ENCODE results near the gene B9D1.

B9D1 gene

GRCh38 chr17:19362277-19363113, at the start of gene B9D1:
Gene B9D1, minus strand, starts transcription at chr17:19362723. Its CDS starts 154 bp downstream, at chr17:19362569.
- peak within 1 kb of the TSS; percentile 74 for H3K4me3 Mint-ChIP-seq
- H3K27me3 Mint-ChIP-seq = peaks cover 22% of the 10 kb centered on the region
- peaks cover 10% of the 10 kb centered on the region for H3K36me3 Mint-ChIP-seq (ENCODE audit: insufficient read depth)
- H3K9me3 Mint-ChIP-seq = no peaks in the 10 kb centered on the region
- H3K4me1 Mint-ChIP-seq = peaks cover 10% of the 10 kb centered on the region
- DNase-seq (ENCODE audit: low spot score in 2 of 2) (peak; percentile 90 to 91), ATAC-seq (replicated peaks; ENCODE audit: extremely low read depth, poor library complexity, severe bottlenecking) (peak; percentile 85)
- peak within 1 kb of the TSS; percentile 79 for H3K27ac Mint-ChIP-seq (ENCODE audit: low read depth)

- Mint-ChIP-seq H3K27ac (ENCODE audit: low read depth) (no peak overlapping the region), H3K4me1 (no peaks in the 10 kb centered on the region), H3K36me3 (ENCODE audit: insufficient read depth) (no peaks in the 10 kb centered on the region), H3K9me3 (no peaks in the 10 kb centered on the region), H3K4me3 (no peak overlapping the region), H3K27me3 (peaks cover 11% of the 10 kb centered on the region)
- no peak for DNase-seq (ENCODE audit: low spot score in 2 of 2)
- no peak for ATAC-seq (replicated peaks; ENCODE audit: extremely low read depth, poor library complexity, severe bottlenecking)
Observed at GRCh38 chr17:19411631-19412030, 49.1 kb upstream of the B9D1 start.

- Mint-ChIP-seq H3K4me3 (no peak within 1 kb of the TSS), H3K9me3 (no peaks in the 10 kb centered on the region), H3K36me3 (ENCODE audit: insufficient read depth) (no peaks in the 10 kb centered on the region), H3K4me1 (no peaks in the 10 kb centered on the region), H3K27me3 (peaks cover 11% of the 10 kb centered on the region), H3K27ac (ENCODE audit: low read depth) (no peak within 1 kb of the TSS)
- DNase-seq (ENCODE audit: low spot score in 2 of 2) (no peak), ATAC-seq (replicated peaks; ENCODE audit: extremely low read depth, poor library complexity, severe bottlenecking) (no peak)
Observed at GRCh38 chr17:19410875-19411620, 48.5 kb upstream of the B9D1 start, which contains the start of gene RNF112. Gene RNF112, plus strand, starts transcription at chr17:19411232. Its CDS starts 177 bp downstream, at chr17:19411409.

- Mint-ChIP-seq H3K4me1 (no peaks in the 10 kb centered on the region), H3K4me3 (no peak overlapping the region), H3K27ac (ENCODE audit: low read depth) (no peak overlapping the region), H3K9me3 (no peaks in the 10 kb centered on the region), H3K27me3 (peaks cover 11% of the 10 kb centered on the region), H3K36me3 (ENCODE audit: insufficient read depth) (no peaks in the 10 kb centered on the region)
- DNase-seq (ENCODE audit: low spot score in 2 of 2) (no peak), ATAC-seq (replicated peaks; ENCODE audit: extremely low read depth, poor library complexity, severe bottlenecking) (no peak)
Observed at GRCh38 chr17:19410091-19410490, 47.6 kb upstream of the B9D1 start.

GRCh38 chr17:19409509-19409908, 47.0 kb upstream of the B9D1 start:
- Mint-ChIP-seq H3K4me1 (no peaks in the 10 kb centered on the region), H3K27ac (ENCODE audit: low read depth) (no peak overlapping the region), H3K27me3 (peaks cover 11% of the 10 kb centered on the region), H3K9me3 (no peaks in the 10 kb centered on the region), H3K36me3 (ENCODE audit: insufficient read depth) (no peaks in the 10 kb centered on the region), H3K4me3 (no peak overlapping the region)
- DNase-seq (ENCODE audit: low spot score in 2 of 2) = no peak
- no peak for ATAC-seq (replicated peaks; ENCODE audit: extremely low read depth, poor library complexity, severe bottlenecking)

- Mint-ChIP-seq H3K4me1 (no peaks in the 10 kb centered on the region), H3K36me3 (ENCODE audit: insufficient read depth) (no peaks in the 10 kb centered on the region), H3K4me3 (no peak overlapping the region), H3K27ac (ENCODE audit: low read depth) (no peak overlapping the region), H3K9me3 (no peaks in the 10 kb centered on the region), H3K27me3 (peaks cover 11% of the 10 kb centered on the region)
- ATAC-seq (replicated peaks; ENCODE audit: extremely low read depth, poor library complexity, severe bottlenecking) (no peak), DNase-seq (ENCODE audit: low spot score in 2 of 2) (no peak)
Observed at GRCh38 chr17:19409066-19409465, 46.5 kb upstream of the B9D1 start.

- H3K36me3 Mint-ChIP-seq (ENCODE audit: insufficient read depth) = no peaks in the 10 kb centered on the region
- ATAC-seq (replicated peaks; ENCODE audit: extremely low read depth, poor library complexity, severe bottlenecking) (no peak), DNase-seq (ENCODE audit: low spot score in 2 of 2) (no peak)
- H3K4me3 Mint-ChIP-seq = no peak overlapping the region
- H3K4me1 Mint-ChIP-seq = no peaks in the 10 kb centered on the region
- H3K27ac Mint-ChIP-seq (ENCODE audit: low read depth) = no peak overlapping the region
- H3K27me3 Mint-ChIP-seq = peaks cover 6% of the 10 kb centered on the region
- H3K9me3 Mint-ChIP-seq = no peaks in the 10 kb centered on the region
Observed at GRCh38 chr17:19408346-19408710, 45.8 kb upstream of the B9D1 start.

GRCh38 chr17:19407601-19408345, 45.2 kb upstream of the B9D1 start:
- Mint-ChIP-seq H3K9me3 (no peaks in the 10 kb centered on the region), H3K27ac (ENCODE audit: low read depth) (no peak overlapping the region), H3K4me3 (no peak overlapping the region), H3K27me3 (peaks cover under 1% of the 10 kb centered on the region), H3K4me1 (no peaks in the 10 kb centered on the region), H3K36me3 (ENCODE audit: insufficient read depth) (no peaks in the 10 kb centered on the region)
- no peak for DNase-seq (ENCODE audit: low spot score in 2 of 2)
- no peak for ATAC-seq (replicated peaks; ENCODE audit: extremely low read depth, poor library complexity, severe bottlenecking)

GRCh38 chr17:19405114-19405513, 42.6 kb upstream of the B9D1 start:
- H3K27me3 Mint-ChIP-seq = no peaks in the 10 kb centered on the region
- no peak overlapping the region for H3K4me3 Mint-ChIP-seq
- peaks cover 3% of the 10 kb centered on the region for H3K36me3 Mint-ChIP-seq (ENCODE audit: insufficient read depth)
- DNase-seq (ENCODE audit: low spot score in 2 of 2) (no peak), ATAC-seq (replicated peaks; ENCODE audit: extremely low read depth, poor library complexity, severe bottlenecking) (no peak)
- H3K4me1 Mint-ChIP-seq = no peaks in the 10 kb centered on the region
- no peak overlapping the region for H3K27ac Mint-ChIP-seq (ENCODE audit: low read depth)
- H3K9me3 Mint-ChIP-seq = no peaks in the 10 kb centered on the region

GRCh38 chr17:19404264-19404663, 41.7 kb upstream of the B9D1 start:
- H3K36me3 Mint-ChIP-seq (ENCODE audit: insufficient read depth) = peaks cover 3% of the 10 kb centered on the region
- ATAC-seq (replicated peaks; ENCODE audit: extremely low read depth, poor library complexity, severe bottlenecking) (no peak), DNase-seq (ENCODE audit: low spot score in 2 of 2) (no peak)
- no peak overlapping the region for H3K4me3 Mint-ChIP-seq
- no peaks in the 10 kb centered on the region for H3K9me3 Mint-ChIP-seq
- no peaks in the 10 kb centered on the region for H3K4me1 Mint-ChIP-seq
- no peak overlapping the region for H3K27ac Mint-ChIP-seq (ENCODE audit: low read depth)
- no peaks in the 10 kb centered on the region for H3K27me3 Mint-ChIP-seq

- DNase-seq (ENCODE audit: low spot score in 2 of 2) (no peak), ATAC-seq (replicated peaks; ENCODE audit: extremely low read depth, poor library complexity, severe bottlenecking) (no peak)
- H3K9me3 Mint-ChIP-seq = no peaks in the 10 kb centered on the region
- H3K36me3 Mint-ChIP-seq (ENCODE audit: insufficient read depth) = peaks cover 3% of the 10 kb centered on the region
- H3K27ac Mint-ChIP-seq (ENCODE audit: low read depth) = no peak overlapping the region
- H3K4me3 Mint-ChIP-seq = no peak overlapping the region
- no peaks in the 10 kb centered on the region for H3K27me3 Mint-ChIP-seq
- no peaks in the 10 kb centered on the region for H3K4me1 Mint-ChIP-seq
Observed at GRCh38 chr17:19403021-19403420, 40.5 kb upstream of the B9D1 start.

GRCh38 chr17:19402171-19402570, 39.6 kb upstream of the B9D1 start:
- H3K27ac Mint-ChIP-seq (ENCODE audit: low read depth) = no peak overlapping the region
- no peaks in the 10 kb centered on the region for H3K4me1 Mint-ChIP-seq
- H3K4me3 Mint-ChIP-seq = no peak overlapping the region
- H3K27me3 Mint-ChIP-seq = no peaks in the 10 kb centered on the region
- no peak for DNase-seq (ENCODE audit: low spot score in 2 of 2)
- no peak for ATAC-seq (replicated peaks; ENCODE audit: extremely low read depth, poor library complexity, severe bottlenecking)
- no peaks in the 10 kb centered on the region for H3K9me3 Mint-ChIP-seq
- H3K36me3 Mint-ChIP-seq (ENCODE audit: insufficient read depth) = peaks cover 3% of the 10 kb centered on the region

Measured in central memory CD8-positive, alpha-beta T cell (primary cell).